Testis (tissue), 3 donors: ENCODE measurements around the gene NLRP6. TPM values are rescaled to one million over a fixed set of nuclear protein-coding genes. Genes with fewer than 3 reads are reported as not detected.

ENCODE experiments used
- DNase-seq: peaks from one replicate; pipeline ENCODE4 v3.0.0-alpha.2; 2019
- H3K27ac ChIP-seq, 2 donors: fragments of 200-600 bp; sonication (generic); one replicate each; pipeline ENCODE4 v1.5.1; 2019
- H3K27me3 ChIP-seq: fragments of 200-600 bp; sonication (generic); one replicate; pipeline ENCODE4 v1.5.1; 2019
- H3K36me3 ChIP-seq: fragments of 200-600 bp; sonication (generic); one replicate; pipeline ENCODE4 v1.5.1; 2017; ENCODE audit warnings: low read depth; ENCODE audit errors: missing control alignments
- H3K4me1 ChIP-seq: fragments of 200-600 bp; sonication (generic); one replicate; pipeline ENCODE4 v1.5.1; 2019
- H3K4me3 ChIP-seq, 2 donors: fragments of 200-600 bp; sonication (generic); one replicate each; pipeline ENCODE4 v1.5.1; 2017 to 2019
- H3K9me3 ChIP-seq: fragments of 200-600 bp; sonication (generic); one replicate; pipeline ENCODE4 v1.5.1; 2017
- POLR2A ChIP-seq: fragments of 450-650 bp; IDR thresholded peaks from one replicate; pipeline ENCODE4 v1.6.1; 2017; ENCODE audit warnings: antibody characterized with exemption, mild to moderate bottlenecking, moderate library complexity
- WGBS, 2 donors: methylation state at CpG; one replicate each; pipeline ENCODE4 v1.1.5; 2018; 5-methylcytosine and 5-hydroxymethylcytosine counted together
- intact Hi-C: fragments of 100-400 bp; cut with DNase I; formaldehyde crosslinking; loops from one replicate; pipeline ENCODE4 v1.15.1; 2023; ENCODE audit warnings: low total_unique reads
- polyA plus RNA-seq: library from polyadenylated mRNA; stranded (reverse); fragments of 350-450 nt; fragmentation: Illumina TruSeq; extraction: RNeasy Lipid Tissue Mini Kit (QIAGEN cat#74804); gene quantifications from one replicate; pipeline ENCODE4 v1.2.3, GENCODE V29; 2014; ENCODE audit warnings: low read depth, low replicate concordance; ENCODE audit not compliant: insufficient read depth
- total RNA-seq, 2 donors: library from RNA; depleted of rRNA; stranded (reverse); fragments of >200 nt; gene quantifications; one replicate each; pipeline ENCODE4 v1.2.3, GENCODE V29; 2016
- TF ChIP-seq, protein P1 (sequence below), 3 experiments: fragments of 450-650 bp in 2 of 3; fragments of 200-600 bp in 1 of 3; sonication (generic) in 1 of 3; IDR thresholded peaks; one replicate each; pipeline ENCODE4 v1.5.1; 2016 to 2019; ENCODE audit warnings: antibody characterized with exemption in 3 of 3, mild to moderate bottlenecking in 2 of 3, moderate library complexity in 1 of 3

The NLRP6 gene
- total and polyA plus RNA-seq, 3 donors from 2014 or later = 0.26 to 2.4 (median 0.31) TPM

DNA sequence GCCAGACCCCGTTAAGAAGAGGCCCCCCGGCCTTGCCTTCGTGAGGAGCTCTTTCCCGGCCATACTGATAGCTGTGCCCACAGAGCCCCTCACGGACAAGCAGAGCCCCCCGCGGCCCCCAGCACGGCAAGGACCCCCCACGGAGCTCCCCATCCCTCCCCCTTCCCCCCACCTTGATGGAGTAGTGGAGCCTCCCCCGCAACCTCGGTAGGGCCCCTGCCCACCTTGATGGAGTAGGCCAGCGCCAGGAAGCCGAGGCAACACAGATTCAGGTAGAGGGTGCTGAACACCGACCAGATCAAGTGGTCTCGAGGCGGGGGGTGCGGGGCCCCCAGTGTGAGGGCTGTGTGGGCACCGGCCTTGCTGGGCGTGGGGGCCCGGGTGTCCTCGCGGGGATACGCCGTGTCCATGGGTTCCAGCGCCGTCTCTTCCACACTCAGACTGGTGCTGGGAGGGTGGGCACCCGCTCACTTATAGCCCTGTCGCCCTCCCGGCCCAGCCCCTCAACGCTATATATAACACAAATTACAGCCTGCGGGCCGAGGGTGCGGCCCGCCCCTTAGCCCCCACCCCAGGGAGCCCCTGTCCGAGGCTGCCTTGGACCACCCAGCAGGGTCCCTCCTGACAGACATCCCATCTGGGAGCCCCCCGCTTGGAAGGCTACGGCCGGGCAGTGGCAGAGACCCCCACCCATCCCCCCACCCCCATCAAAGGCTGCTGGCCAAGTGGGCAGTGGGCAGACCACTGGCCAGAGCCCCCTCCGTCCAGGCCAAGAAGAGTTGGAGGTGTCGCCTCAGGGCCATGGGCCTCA is 21.1 kb downstream of the NLRP6 start, which contains the start of gene IFITM5:
IFITM5 (minus strand) TSS at position 446 of the 811 bp plus-strand sequence; CDS start at position 410, 36 bp downstream.
- H3K27ac ChIP-seq = no peak within 1 kb of the TSS
- no peaks in the 10 kb centered on the region for H3K9me3 ChIP-seq
- H3K27me3 ChIP-seq = no peaks in the 10 kb centered on the region
- no peaks in the 10 kb centered on the region for H3K36me3 ChIP-seq
- no peak within 1 kb of the TSS for H3K4me3 ChIP-seq
- WGBS, 2 donors = 73 to 82% methylated on average over 3 to 36 of the region's 40 CpGs
- DNase-seq = no peak
- intact Hi-C loops = loop anchor here (10.0 kb wide), 1 partner anchor 56 kb away; no protein-coding TSS in a partner anchor
- TF ChIP-seq POLR2A = no peak
- TF ChIP-seq, protein P1, sequence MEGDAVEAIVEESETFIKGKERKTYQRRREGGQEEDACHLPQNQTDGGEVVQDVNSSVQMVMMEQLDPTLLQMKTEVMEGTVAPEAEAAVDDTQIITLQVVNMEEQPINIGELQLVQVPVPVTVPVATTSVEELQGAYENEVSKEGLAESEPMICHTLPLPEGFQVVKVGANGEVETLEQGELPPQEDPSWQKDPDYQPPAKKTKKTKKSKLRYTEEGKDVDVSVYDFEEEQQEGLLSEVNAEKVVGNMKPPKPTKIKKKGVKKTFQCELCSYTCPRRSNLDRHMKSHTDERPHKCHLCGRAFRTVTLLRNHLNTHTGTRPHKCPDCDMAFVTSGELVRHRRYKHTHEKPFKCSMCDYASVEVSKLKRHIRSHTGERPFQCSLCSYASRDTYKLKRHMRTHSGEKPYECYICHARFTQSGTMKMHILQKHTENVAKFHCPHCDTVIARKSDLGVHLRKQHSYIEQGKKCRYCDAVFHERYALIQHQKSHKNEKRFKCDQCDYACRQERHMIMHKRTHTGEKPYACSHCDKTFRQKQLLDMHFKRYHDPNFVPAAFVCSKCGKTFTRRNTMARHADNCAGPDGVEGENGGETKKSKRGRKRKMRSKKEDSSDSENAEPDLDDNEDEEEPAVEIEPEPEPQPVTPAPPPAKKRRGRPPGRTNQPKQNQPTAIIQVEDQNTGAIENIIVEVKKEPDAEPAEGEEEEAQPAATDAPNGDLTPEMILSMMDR (IDR thresholded peaks at IDR 0.05) = no peak
- H3K4me1 ChIP-seq = peaks cover 18% of the 10 kb centered on the region

DNA sequence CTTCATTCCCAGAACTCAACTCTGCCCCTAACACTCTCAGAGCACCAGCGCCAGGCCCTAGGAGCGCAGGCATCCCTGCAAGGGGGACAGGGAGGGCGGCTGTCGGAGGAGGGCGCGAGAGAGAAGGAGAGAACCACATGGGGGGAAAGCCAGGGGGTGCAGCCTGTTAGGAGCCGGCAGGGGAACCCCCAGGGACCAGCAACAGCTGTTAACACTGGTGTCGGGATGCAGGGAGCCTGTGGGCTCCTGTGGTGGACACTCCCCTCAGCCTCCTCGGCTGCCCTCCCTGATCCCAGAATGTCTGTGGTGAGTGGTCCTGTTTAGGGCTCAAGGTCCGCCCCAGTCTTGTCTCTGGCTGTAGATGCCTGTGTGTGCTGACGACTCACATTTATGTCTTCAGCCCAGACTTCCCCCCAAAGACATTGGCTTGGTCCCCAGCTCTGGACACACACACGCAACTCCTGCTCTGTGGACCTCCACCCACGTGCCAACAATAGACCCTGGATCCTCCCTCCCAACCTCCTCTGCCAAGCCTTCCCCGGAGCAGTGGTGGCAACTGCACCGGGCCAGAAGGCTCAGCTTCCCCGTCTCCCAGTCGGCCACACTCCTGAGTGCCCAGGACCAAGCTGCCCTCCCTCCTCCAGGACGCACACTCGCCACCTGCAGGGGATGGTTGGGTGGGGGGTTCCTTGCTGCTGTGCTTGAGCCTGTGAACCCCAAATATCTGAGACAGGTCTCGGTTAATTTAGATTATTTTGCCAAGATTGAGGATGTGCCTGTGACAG is 21.9 kb downstream of the NLRP6 start:
- no peak overlapping the region for H3K4me3 ChIP-seq
- H3K27ac ChIP-seq = no peak overlapping the region
- H3K36me3 ChIP-seq = no peaks in the 10 kb centered on the region
- no peak for TF ChIP-seq POLR2A
- TF ChIP-seq, protein P1 (IDR thresholded peaks at IDR 0.05) = no peak
- H3K9me3 ChIP-seq = no peaks in the 10 kb centered on the region
- WGBS, 2 donors = 36 to 66% methylated on average over 13 to 20 of the region's 20 CpGs
- H3K4me1 ChIP-seq = peaks cover 14% of the 10 kb centered on the region
- intact Hi-C loops = loop anchor here (10.0 kb wide), 1 partner anchor 55 kb away; no protein-coding TSS in a partner anchor
- no peaks in the 10 kb centered on the region for H3K27me3 ChIP-seq
- no peak for DNase-seq

DNA sequence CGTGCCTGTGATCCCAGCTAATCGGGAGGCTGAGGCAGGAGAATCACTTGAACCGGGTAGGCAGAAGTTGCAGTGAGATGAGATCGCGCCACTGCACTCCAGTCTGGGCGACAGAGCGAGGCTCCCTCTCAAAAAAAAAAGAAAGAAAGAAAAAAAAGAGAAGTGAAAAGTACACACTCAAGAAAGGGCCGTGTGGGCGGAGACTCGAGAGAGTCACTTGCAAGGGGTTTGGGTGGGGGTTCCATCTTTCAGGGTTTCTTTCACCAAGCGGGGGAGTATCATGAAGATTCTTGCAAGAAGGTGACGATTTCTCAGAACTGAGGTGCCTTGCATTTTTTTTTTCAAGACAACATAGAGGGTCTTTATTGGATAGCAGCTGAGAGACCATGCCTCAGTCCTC is 25.2 kb downstream of the NLRP6 start:
- Histone ChIP-seq H3K27ac (no peak overlapping the region), H3K27me3 (no peaks in the 10 kb centered on the region), H3K4me1 (peaks cover 21% of the 10 kb centered on the region), H3K36me3 (no peaks in the 10 kb centered on the region), H3K4me3 (no peak overlapping the region), H3K9me3 (no peaks in the 10 kb centered on the region)
- TF ChIP-seq, protein P1 (IDR thresholded peaks at IDR 0.05) = no peak
- no peak for TF ChIP-seq POLR2A
- DNase-seq = no peak
- intact Hi-C loops = no loop called here
- 56 to 75% methylated on average over 12 of the region's 12 CpGs for WGBS, 2 donors

DNA sequence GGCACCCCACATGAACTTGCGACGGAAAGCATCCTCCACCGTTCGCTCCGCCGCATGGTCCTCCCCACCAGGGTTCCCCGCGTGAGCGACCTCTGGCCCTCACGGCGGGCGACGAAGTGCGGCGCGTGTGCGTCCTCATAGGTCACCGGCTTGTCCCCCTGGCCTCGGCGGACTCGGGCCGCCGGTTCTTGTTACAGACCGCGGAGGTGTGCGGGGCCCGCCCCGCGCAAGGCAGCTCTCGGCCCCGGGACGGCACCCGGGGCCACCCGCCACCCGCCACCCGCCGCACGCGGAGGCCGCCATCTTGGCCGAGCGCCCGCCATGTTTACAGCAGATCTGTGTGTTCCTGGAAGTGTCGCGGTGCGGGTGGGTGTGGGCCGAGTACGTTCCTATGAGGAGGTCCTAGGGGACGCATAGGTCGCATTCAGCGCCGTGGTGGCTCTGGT is 25.9 kb downstream of the NLRP6 start:
- no peak for DNase-seq
- WGBS, 2 donors = 82 to 83% methylated on average over 32 to 52 of the region's 52 CpGs
- no peaks in the 10 kb centered on the region for H3K36me3 ChIP-seq
- TF ChIP-seq, protein P1 (IDR thresholded peaks at IDR 0.05) = no peak
- no peak for TF ChIP-seq POLR2A
- H3K4me1 ChIP-seq = peaks cover 20% of the 10 kb centered on the region
- peak overlapping the region; percentile 50 to 63 for H3K27ac ChIP-seq
- no peaks in the 10 kb centered on the region for H3K9me3 ChIP-seq
- intact Hi-C loops = no loop called here
- peak overlapping the region; percentile 45 to 50 for H3K4me3 ChIP-seq
- H3K27me3 ChIP-seq = no peaks in the 10 kb centered on the region
